Measurements from ENCODE around the gene PRAC2.

DNA sequence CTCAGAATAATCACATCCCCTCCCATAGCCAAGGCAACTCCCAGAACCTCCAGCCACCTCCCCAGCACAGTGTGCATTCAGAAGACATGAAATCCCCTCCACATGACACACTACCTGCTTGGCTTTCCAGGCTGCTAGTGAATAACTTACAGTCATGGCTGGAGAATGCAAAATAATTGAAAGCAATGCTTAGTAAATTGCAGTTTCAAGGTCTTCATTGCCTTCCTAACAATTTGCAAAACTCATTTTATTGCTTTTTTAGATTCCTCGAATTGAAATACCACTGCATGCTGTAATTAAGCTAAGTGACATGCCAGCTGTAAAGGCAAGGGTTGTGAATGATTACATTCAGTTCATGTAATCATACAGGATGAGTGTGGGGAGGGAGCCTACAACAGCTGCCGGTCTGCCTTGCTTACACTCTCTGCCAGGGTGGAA lies 34.6 kb downstream of the PRAC2 start:
- TF ChIP-seq, protein P1, sequence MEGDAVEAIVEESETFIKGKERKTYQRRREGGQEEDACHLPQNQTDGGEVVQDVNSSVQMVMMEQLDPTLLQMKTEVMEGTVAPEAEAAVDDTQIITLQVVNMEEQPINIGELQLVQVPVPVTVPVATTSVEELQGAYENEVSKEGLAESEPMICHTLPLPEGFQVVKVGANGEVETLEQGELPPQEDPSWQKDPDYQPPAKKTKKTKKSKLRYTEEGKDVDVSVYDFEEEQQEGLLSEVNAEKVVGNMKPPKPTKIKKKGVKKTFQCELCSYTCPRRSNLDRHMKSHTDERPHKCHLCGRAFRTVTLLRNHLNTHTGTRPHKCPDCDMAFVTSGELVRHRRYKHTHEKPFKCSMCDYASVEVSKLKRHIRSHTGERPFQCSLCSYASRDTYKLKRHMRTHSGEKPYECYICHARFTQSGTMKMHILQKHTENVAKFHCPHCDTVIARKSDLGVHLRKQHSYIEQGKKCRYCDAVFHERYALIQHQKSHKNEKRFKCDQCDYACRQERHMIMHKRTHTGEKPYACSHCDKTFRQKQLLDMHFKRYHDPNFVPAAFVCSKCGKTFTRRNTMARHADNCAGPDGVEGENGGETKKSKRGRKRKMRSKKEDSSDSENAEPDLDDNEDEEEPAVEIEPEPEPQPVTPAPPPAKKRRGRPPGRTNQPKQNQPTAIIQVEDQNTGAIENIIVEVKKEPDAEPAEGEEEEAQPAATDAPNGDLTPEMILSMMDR (IDR thresholded peaks at IDR 0.05; ENCODE audit: low read depth, low read length, missing input control): no peak
- TF ChIP-seq, protein P2, sequence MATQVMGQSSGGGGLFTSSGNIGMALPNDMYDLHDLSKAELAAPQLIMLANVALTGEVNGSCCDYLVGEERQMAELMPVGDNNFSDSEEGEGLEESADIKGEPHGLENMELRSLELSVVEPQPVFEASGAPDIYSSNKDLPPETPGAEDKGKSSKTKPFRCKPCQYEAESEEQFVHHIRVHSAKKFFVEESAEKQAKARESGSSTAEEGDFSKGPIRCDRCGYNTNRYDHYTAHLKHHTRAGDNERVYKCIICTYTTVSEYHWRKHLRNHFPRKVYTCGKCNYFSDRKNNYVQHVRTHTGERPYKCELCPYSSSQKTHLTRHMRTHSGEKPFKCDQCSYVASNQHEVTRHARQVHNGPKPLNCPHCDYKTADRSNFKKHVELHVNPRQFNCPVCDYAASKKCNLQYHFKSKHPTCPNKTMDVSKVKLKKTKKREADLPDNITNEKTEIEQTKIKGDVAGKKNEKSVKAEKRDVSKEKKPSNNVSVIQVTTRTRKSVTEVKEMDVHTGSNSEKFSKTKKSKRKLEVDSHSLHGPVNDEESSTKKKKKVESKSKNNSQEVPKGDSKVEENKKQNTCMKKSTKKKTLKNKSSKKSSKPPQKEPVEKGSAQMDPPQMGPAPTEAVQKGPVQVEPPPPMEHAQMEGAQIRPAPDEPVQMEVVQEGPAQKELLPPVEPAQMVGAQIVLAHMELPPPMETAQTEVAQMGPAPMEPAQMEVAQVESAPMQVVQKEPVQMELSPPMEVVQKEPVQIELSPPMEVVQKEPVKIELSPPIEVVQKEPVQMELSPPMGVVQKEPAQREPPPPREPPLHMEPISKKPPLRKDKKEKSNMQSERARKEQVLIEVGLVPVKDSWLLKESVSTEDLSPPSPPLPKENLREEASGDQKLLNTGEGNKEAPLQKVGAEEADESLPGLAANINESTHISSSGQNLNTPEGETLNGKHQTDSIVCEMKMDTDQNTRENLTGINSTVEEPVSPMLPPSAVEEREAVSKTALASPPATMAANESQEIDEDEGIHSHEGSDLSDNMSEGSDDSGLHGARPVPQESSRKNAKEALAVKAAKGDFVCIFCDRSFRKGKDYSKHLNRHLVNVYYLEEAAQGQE (IDR thresholded peaks at IDR 0.05): no peak
- TF ChIP-seq YY1 (IDR thresholded peaks at IDR 0.05): no peak
- no peak for TF ChIP-seq TAF1 (conservative IDR thresholded peaks at IDR 0.05)
- TF ChIP-seq, protein P3, sequence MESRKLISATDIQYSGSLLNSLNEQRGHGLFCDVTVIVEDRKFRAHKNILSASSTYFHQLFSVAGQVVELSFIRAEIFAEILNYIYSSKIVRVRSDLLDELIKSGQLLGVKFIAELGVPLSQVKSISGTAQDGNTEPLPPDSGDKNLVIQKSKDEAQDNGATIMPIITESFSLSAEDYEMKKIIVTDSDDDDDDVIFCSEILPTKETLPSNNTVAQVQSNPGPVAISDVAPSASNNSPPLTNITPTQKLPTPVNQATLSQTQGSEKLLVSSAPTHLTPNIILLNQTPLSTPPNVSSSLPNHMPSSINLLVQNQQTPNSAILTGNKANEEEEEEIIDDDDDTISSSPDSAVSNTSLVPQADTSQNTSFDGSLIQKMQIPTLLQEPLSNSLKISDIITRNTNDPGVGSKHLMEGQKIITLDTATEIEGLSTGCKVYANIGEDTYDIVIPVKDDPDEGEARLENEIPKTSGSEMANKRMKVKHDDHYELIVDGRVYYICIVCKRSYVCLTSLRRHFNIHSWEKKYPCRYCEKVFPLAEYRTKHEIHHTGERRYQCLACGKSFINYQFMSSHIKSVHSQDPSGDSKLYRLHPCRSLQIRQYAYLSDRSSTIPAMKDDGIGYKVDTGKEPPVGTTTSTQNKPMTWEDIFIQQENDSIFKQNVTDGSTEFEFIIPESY (IDR thresholded peaks at IDR 0.05): no peak
- TF ChIP-seq JUND (IDR thresholded peaks at IDR 0.05): no peak
- no peak for TF ChIP-seq GABPA (IDR thresholded peaks at IDR 0.05 in 1 of 2, conservative IDR thresholded peaks at IDR 0.05 in 1 of 2)
- no peak for TF ChIP-seq SP1 (IDR thresholded peaks at IDR 0.05)
- TF ChIP-seq, protein P4, sequence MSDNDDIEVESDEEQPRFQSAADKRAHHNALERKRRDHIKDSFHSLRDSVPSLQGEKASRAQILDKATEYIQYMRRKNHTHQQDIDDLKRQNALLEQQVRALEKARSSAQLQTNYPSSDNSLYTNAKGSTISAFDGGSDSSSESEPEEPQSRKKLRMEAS (IDR thresholded peaks at IDR 0.05): no peak
- TF ChIP-seq RAD21 (IDR thresholded peaks at IDR 0.05): no peak
- TF ChIP-seq NR2F2 (IDR thresholded peaks at IDR 0.05): no peak
- TF ChIP-seq, protein P5, sequence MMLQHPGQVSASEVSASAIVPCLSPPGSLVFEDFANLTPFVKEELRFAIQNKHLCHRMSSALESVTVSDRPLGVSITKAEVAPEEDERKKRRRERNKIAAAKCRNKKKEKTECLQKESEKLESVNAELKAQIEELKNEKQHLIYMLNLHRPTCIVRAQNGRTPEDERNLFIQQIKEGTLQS (IDR thresholded peaks at IDR 0.05): no peak
- TF ChIP-seq HNF4A (conservative IDR thresholded peaks at IDR 0.05): no peak
